HG03571 (cell line): Measurements from ENCODE around the gene MRPL40.
"Not testable (repeated sequence)": the region's sequence is repeated elsewhere in the genome, so short reads cannot be mapped to it uniquely, and the experiment has no call there.

Experiments used
- ATAC-seq: cut with Tn5 transposase; IDR thresholded peaks from one replicate; pipeline ENCODE4 v1.9.1; 2021; ENCODE audit not compliant: unreplicated experiment

MRPL40 gene

GRCh38 chr22:19406846-19407245, 25.5 kb upstream of the MRPL40 start:
- ATAC-seq, result no peak

DNA sequence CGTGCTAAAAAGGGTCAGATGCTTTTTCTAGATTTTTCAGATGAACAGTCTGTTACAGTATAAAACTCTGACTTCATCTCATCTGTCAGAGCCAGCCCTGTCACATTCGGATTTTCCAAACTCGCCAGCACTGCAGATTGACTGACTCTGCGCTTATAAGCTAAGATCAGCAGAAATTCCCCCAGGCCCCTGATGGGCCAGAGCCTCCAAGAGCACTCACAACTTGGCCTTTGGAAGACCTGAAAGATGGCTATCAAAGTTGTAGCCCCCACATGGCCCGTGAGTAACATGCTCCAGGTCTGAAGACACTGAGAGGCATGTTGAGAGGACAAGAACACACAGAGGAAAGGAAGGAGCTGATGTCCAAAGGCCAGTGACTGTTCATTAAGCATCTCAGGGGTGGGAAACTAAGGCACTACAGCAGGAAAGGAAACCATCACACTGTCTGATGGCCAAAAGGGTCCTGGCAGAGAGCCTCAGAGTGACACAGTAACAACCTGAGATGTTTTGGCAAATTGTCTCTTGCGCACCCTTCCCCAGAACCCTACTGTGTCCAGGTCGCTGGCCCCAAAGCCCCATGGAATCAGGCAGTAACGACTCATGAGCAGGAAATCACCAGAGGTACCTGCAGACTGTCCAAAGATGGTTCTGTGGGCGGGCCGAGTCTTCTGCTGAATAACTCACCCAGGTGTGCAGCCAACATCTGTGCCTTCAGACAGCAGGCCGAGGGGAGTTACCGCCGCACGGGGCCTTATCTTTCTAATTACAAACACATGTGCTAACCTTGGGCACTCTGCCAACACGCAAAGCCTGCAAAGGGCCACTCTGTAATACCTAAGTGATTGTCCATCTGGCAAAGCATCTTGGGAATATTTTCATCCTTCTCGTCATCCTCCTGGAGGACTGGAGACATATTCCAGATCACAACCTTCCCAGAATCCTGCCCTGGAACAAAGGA, 24.4 kb upstream of the MRPL40 start:
- ATAC-seq, result no peak

DNA sequence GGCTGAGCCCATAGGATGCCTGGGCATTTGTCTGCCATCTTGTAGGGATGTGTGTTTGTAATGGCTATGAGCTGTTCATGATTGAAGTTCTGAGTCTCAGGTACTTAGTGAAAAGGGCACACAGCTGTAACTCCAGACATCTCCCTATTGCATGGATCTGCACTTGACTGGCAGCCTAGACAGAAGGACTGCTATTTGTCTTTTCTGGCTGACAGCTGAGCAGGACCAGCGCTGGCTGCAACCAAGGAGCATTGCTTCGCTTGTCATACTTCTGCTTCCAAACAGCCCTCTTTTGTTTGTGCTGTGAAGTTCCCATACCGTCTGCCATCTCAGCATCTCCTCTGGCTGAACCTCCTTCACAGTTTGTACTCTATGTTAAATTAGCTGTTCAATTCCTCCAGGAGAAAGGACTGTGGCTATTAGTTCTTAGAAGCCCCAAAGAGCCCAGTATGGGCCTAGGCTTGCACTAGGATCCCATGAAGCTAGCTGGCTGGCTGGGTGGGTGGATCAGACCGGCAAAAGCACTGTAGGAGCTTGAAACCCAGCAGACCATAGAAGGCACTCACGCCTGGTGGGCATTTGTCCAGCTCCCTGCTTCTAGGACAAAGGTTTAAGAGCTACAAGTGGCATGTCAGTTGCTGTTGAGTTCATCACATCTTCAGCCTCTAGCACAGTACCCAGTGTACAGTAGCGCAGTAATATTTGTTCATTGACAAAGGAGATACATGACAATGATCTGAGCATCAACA, 21.2 kb upstream of the MRPL40 start:
- no peak for ATAC-seq

- no peak for ATAC-seq
Measured at GRCh38 chr22:19411690-19412045, 20.7 kb upstream of the MRPL40 start.

DNA sequence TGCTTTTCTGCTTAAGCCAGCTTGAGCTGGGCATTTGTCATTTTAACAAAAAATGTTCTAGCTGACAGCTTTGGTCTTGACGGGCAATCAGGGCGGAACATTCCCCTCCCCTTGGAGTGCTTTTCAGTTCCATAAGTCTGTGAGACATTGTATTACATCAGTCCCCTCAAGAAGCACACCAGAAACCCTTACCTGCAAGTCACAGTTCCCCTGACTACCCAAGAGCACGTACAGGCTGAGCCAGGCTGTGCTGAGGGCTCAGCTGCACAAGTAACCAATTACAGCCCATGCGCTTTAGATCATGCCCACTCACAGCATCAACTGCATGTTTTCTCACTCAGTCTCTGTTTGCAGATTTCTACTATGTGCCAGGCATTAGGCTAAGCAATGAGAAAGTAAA, 19.9 kb upstream of the MRPL40 start:
- no peak for ATAC-seq

DNA sequence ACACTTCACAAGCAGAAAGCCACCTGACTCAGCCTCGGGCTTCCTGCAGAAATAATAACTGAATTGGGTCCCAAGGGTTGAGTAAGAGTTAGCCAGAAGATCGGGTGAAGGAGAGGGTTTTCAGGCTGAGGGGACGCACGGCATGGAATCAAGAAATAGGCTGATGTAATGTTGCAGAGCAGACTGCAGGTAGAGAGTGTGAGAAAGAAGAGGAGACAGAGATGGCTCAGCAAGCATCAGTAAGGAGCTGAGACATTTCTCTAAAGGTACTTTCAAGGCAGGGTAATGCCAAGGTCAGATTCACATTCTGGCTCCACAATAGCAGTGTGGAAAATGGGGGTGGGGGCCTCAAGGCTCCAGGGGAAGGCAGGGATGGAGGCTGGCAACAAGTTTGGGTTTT, 19.4 kb upstream of the MRPL40 start:
- ATAC-seq, result no peak

DNA sequence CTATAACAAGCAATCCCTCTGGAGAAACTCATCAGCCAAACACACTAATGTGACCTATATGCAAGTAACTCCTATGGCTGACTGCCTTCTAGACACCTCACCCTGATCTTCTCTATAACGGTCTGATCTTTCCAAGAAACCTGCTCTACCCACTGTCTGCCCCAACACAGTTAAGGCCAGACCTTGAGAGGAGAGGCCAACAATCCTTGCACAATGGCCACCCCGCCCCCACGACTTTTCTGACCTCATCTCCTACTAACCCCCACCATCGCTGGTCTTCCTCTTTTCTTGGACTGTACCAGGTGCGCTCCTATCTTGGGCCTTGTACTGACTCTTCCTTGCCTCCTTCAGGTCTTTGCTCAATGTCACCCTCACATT, 13.3 kb upstream of the MRPL40 start:
- ATAC-seq, result no peak

- no peak for ATAC-seq
Measured at GRCh38 chr22:19419464-19420178, 12.7 kb upstream of the MRPL40 start.

- ATAC-seq, result no peak
Measured at GRCh38 chr22:19420321-19420720, 12.0 kb upstream of the MRPL40 start.

DNA sequence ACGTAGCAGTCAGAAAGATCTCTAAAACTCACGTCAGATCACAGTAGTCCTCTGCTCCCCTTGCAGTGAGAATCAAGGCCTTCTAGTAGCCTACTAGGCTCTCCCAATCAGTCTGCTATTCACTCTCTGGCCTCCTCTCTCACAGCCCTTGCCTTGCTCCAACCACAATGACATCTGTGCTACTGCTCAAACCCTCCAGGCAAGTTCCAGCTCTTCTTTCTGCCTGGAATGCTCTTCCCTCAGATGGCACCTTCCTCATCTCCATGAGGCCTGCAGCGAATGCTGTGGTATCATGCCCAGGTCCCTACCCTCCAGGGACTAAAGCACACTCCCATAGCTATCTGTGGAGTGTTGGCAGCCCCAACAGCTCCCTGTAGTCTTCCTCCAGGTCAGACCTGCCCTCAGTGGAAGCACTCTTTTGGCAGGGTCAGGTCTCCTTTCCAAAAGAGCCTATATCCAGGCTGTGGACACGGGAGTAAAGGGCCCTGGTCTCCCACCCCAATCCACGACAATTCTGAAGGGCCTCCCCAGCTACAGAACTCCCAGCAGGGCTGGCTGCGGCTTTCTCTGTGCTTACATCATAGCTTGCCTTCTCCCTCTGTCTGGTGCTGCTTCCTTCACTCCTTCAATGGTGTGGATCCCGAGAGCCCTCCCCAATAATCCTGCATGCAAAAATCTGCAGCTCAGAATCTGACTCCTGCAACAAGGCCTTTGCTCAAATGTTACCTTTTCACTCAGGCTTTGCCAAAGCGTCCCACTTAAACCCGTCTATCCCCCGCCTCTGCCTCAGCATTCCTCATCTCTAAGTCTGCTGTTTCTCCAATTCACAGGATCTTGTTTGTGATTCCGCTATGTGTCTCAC, 9.7 kb upstream of the MRPL40 start:
- no peak for ATAC-seq

DNA sequence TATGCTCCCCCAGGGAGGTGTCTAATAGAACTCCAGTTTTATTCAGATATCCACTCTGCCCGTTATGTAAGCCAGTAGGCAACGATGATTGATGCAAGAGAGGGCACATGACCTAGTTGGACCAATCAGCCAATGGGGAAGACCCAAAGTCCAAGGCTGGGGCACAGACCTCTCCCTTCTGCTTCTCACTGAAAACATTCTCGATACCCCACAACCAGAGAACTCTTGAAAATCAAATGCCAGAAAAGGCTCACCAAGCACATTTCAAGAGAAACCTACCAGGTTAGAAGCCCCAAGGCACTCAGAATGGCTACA, 8.2 kb upstream of the MRPL40 start:
- ATAC-seq, result no peak

- no peak for ATAC-seq
Measured at GRCh38 chr22:19429950-19430889, 2.1 kb upstream of the MRPL40 start.

DNA sequence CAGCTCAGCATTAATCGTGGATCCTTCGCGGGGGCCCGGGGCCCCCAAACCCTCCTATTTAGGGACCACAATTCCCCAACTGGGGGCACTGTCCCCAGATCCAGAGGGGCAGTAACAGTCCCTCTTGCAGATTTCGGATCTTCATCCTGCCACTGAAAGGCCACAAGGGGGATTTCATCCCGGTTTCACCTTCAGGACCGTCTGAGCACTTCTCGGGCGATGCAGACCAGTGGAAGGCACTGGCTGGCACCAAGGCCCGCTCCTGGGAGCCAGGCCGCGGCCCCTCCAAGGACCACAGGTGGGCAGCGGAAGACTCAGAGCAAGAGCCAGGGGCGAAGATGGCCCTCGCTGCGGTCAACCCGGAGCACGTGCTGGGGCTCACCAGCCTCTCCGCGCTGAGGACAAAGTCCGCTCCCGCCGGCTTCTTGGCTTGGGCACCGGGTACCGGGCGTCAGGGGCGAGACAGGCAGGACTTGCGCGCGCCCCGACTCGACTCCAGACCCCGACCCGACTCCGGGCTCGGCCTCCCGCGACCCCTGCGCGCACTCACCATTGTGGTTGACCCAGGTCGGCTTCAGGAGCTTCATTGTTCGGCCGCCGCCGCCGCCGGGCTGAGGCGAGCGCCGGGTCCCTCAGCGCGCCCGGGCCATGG, 1.3 kb upstream of the MRPL40 start:
- peak; percentile 8 for ATAC-seq

DNA sequence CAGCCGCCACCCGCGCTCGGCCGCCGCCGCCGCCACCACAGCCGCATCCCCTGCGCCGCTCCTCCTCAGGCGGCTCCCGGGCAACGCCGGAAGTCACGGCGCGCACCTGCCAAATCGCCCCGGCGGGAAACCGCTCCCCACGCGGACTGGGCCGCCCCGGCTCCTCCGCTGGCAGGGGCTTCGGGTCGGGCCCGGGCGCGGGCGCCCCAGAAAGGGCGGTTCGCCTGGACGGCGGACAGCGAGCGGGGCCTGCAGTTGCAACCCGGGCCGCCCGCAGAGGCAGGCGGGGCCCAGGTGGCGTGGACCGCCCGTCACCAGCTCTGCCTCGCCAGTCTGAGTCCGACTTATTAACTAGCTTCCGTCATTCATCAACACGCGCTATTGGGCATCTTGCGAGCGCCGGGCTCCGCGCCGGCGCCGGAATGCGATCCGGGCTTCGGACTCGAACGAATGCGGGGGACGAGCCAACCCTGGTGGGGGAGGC, 654 bp upstream of the MRPL40 start, which contains the start of gene HIRA:
Gene HIRA, minus strand, starts transcription at position 85 of the 484 bp plus-strand sequence. CDS start 257 bp downstream, outside the sequence.
- peak; percentile 46 for ATAC-seq

- no peak for ATAC-seq
Measured at GRCh38 chr22:19434401-19434800, 2.1 kb downstream of the MRPL40 start.

DNA sequence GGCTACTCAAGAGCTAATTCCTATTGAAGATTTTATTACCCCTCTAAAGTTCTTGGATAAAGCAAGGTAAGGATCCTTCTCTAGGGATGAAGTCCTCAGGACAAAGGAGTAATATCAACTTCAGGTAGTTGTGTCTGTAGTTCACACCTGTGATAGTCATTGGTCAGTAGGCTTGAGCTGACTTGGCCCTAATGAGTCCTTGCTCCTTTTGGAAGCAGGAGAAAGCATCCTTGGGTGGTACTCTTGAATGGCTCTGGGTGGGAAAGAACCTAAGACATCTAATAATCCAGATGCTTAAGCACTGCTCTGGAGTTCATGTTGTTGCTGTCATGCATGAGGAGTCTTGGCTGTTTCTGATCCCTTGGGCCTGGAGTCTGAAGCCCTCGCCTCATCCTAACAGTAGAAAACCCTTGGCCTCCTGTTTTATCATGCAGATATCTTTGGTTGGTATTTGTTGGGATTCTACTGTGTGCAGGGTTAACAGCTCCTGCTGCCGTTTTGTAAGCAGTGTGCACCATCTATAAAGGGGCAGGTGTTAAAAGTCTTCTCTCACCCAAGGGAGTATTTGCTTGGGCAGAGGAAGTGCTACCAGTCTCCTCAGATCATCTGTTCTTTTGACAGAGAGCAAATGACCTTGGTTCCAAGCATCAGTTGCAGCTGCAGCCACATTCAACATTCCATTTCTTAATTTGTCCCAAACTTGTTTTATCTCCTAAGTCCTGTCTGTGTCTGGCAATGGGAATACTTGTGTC, 2.7 kb downstream of the MRPL40 start:
- no peak for ATAC-seq

DNA sequence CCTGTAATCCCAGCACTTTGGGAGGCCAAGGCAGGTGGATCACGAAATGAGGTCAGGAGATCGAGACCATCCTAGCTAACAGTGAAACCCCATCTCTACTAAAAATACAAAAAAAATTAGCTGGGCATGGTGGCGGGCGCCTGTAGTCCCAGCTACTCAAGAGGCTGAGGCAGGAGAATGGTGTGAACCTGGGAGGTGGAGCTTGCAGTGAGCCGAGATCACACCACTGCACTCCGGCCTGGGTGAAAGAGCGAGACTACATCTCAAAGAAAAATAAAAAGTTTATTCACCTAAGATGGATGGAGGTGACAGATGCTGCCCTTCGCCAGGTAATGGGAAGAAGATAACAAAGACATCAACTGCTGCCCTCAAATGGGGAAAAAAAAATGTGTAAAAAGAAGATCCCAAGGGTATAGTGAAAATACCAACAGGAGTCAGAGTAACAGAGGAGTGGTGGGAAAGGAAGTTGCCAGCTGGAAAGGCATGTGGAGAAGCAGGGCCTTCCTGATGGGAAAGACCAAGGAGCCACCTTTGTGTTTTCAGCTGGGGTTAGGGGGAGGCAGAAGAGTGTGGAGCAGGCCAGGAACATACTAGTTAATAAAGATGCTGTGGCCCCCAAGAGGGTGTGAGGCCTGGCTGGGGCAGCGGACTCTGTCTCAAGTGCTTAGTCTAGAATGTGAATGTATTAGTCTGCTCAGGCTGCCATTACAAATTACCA, 4.3 kb downstream of the MRPL40 start:
- ATAC-seq, result not testable (repeated sequence)

DNA sequence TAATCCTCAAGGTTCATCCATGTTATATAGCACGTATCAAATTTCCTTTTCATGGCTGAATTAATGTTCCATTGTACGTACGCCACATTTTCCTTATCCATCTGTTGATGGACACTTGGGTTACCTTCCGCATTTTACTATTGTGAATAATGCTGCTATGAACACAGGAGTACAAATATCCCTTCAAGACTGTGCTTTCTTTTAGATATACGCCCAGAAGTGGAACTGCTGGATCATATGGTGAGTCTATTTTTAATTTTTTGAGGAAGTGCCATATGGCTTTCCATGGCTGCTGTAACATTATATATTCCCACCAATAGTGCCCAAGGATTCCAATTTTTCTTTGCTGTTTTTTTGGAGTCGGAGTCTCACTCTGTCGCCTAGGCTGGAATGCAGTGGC, 6.0 kb downstream of the MRPL40 start:
- ATAC-seq, result no peak
